ENCODE results near the gene HS3ST6.
"Not testable (repeated sequence)": the region's sequence is repeated elsewhere in the genome, so short reads cannot be mapped to it uniquely, and the experiment has no call there.

Gene HS3ST6

DNA sequence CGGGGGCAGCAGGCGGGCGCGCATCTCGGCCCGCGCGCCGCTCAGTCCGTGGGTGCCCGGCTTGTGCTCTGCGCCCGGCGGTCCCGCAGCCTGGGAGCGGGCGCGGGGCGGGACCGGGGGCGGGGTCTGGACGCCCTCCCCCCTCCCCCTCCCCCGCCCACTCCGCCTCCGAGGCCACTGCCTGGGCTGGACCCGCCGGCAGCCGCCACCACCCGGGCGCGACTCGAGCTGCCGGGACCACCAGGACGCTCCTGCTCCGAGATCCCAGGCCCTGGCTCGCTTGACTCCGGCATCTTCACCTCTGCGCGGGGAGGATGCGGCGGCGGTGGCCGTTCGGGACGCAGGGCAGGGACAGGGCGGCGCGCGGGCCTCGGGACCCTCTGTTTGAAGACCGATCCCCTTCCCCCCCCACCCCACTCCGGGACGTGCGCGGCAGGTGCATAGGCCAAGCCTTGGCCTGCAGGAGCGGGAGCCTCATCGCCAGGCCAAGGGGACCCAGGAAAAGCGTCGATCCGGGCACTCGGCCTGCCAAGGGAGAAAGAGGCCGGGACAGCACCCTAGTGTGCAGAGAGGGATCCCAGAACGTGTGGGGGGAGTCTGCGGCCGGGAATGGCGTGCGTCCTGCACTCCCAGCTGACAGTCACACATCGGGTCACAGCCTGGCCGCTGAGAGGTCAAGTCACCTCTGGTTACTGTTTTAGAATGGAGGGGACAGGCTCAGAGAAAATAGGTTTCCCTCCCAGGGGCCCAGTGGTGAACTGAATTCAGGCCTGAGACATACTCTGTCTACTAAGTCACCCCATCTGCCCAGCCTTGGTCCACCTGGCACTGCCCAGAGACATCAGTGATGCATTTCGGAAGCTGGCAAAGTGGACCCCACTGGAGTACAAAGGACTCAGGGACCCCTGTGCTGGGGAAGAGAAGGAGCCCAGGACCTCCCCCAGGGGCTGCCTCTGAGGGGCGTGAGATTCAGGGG lies at the start of gene HS3ST6:
TSS of gene HS3ST6 (minus strand) at position 65 of the 976 bp plus-strand sequence. CDS start 92 bp downstream, outside the sequence.
- no peak for DNase-seq (ENCODE audit: low spot score)

DNA sequence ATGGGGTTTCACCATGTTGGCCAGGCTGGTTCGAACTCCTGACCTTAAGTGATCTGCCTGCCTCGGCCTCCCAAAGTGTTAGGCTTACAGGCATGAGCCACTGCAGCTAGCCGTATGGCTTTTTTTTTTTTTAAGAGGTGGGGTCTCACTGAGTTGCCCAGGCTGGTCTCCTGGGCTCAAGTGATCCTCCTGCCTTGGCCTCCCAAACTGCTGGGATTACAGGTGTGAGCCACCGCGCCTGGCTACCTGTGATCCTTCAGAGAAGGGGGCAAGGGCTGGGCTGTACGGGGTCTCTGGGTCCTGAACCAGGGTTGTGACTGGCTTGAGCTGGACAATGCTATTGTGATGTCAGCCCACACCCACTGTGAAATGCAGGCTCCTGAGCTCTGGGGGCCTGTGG lies 48.2 kb upstream of the HS3ST6 start, which contains the start of gene RNF151:
TSS of gene RNF151 (plus strand) at position 397 of the 400 bp plus-strand sequence. CDS start 26 bp downstream, outside the sequence.
- DNase-seq (ENCODE audit: low spot score), result no peak

- DNase-seq (ENCODE audit: low spot score), result no peak
These were observed 47.3 kb upstream of the HS3ST6 start for GRCh38 chr16:1965396-1966001.

DNA sequence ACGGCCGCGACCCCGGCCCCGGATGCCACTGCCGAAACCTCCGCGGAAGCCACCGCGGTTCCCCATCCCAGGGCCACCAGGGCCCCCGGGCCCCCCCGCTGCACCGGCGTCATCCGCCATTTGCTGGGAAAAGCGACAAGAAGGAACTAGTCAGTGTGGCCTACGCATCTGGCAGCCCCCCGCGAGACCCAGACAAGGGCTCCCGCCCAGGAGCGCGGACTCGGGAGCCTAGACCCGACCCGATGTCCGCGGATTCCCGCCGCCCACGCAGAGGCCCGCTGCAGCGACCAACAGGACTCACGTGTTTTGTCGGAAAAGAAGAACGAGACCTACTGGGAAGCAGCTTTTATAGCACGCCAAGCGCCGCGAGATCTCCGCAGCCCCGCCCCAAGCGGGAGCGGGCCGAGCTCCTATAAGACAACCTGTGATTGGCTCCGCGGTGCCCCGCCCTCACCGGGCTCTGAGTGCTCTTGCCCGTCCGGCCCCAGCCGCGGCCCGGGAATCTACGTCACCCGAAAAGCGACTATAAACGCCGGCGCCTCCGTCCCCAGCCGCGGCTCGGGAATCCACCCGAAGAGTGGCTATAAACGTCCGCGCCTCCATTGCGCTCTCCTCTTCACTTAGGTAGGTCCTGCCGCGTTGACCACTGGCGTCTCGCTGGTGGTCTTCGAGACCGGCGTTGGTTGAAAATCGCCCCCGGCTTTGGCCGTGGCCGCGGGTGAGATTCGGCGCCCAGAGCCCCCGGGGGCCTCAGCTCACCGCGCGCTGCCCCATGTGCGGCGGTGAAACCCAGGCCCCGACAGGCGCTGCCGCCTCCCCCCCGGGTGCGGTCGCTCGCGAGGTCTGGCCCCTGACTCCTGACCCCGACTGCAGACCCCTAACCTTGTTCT lies 46.5 kb upstream of the HS3ST6 start, which contains the start of gene RPS2:
TSS of gene RPS2 (minus strand) at position 321 of the 890 bp plus-strand sequence. CDS start at position 120, 201 bp downstream.
- peak; percentile 100 for DNase-seq (ENCODE audit: low spot score)

DNA sequence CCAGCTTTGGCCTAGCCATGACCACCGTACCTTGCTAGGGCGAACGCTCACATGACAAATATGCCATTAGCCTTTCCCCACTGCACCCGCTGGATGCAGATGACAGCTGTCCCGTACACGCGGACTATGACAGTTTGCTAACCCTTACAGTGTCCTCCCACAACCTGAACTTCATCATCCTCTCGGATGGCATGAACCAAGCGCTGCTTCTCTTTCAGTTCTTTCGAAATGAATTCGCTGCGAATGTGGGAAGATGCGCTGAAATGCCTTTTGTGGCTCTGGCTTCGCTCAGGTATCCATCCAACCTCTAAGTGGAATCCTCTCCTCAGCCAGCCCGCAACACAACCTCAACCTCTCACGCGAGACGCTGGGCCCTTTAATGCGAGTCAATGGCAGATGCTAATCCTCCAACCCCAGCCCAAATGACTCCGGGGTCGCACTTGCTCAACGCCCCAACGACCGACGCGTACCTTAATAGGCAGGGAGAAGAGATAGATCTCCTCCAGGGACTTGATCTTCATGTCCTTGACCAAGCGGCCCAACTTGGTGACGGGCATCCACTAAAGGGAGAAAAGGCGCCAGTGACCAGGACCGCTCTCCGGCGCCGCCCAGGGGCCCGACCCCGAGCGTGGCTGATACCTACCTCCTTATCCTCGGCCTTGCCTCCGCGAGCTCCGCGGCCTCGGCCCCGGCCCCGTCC lies 45.7 kb upstream of the HS3ST6 start:
- no peak for DNase-seq (ENCODE audit: low spot score)

DNA sequence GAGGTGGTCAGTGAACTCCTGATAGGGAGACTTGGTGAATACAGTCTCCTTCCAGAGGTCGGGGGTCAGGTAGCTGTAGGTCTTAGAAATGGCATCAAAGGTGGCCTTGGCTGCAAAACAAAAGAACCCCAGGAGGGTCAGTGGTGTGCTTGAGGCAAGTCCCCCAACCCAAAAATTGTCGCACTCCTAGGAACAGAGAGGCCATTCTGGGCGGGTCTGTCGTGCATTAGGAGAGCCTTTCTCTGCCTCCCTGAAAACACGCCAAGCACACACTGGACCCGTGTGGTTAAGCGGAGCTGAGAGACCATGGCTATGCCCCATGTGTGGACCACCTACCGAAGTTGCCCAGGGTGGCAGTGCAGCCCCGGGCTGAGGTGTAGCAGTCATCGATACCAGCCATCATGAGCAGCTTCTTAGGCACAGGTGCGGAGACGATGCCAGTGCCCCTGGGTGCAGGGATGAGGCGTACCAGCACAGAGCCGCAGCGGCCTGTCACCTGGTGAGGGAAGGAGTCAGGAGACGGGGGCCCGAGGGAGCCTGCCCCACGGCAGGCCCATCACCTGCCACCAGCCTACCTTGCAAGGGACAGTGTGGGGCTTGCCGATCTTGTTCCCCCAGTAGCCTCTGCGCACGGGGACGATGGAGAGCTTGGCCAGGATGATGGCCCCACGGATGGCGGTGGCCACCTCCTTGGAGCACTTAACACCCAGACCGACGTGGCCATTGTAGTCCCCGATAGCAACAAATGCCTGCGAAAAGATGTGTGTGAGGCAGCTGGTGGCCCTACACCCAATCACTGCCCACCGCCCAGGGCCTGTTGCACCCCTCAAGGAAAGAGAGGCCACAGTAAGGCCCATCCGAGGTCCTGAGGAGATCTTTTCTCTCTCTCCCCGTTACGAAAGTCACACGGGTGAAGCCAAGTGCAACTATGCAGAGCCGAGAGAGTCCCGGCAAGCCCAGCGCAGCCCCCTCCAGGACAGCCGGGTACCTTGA lies 44.2 kb upstream of the HS3ST6 start:
- DNase-seq (ENCODE audit: low spot score), result not testable (repeated sequence)

- DNase-seq (ENCODE audit: low spot score), result no peak
These were observed 43.4 kb upstream of the HS3ST6 start for GRCh38 chr16:1961651-1962067.

DNA sequence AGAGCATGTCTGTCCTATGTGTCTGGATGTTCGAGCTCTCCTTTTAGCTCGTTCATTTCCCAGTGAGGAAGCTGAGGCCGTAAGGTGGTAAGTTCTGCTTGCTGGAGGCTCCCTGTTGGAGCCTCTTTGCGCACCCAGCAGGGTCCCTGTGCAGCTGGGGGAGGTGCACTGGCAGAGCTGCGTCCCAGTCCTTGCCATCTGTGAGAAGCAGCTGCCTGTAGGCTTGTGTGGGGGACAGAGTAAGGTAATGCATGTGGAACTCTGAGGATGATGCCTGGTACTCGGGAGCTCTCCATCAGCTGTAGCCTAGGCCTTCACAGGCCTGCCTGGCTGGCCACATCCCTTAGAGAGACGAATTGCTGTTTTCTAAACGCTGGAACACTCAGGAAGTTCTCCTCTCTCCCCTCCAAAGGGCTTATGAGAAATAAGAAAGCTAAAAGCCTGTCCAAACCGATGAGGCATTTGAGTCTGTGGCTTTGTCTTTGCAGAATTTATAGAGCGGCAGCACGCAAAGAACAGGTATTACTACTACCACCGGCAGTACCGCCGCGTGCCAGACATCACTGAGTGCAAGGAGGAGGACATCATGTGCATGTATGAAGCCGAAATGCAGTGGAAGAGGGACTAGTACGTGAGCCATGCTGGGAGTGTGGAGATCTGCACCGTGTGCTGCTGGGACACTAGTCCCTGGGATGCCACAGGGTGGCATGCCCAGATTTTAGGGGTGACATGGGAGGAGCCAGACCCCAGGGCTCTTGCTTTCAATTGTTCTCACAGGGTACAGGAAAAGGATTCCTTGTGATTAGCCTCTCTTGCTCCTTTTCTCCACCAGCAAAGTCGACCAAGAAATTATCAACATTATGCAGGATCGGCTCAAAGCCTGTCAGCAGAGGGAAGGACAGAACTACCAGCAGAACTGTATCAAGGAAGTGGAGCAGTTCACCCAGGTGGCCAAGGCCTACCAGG lies 42.7 kb upstream of the HS3ST6 start:
- DNase-seq (ENCODE audit: low spot score), result no peak

DNA sequence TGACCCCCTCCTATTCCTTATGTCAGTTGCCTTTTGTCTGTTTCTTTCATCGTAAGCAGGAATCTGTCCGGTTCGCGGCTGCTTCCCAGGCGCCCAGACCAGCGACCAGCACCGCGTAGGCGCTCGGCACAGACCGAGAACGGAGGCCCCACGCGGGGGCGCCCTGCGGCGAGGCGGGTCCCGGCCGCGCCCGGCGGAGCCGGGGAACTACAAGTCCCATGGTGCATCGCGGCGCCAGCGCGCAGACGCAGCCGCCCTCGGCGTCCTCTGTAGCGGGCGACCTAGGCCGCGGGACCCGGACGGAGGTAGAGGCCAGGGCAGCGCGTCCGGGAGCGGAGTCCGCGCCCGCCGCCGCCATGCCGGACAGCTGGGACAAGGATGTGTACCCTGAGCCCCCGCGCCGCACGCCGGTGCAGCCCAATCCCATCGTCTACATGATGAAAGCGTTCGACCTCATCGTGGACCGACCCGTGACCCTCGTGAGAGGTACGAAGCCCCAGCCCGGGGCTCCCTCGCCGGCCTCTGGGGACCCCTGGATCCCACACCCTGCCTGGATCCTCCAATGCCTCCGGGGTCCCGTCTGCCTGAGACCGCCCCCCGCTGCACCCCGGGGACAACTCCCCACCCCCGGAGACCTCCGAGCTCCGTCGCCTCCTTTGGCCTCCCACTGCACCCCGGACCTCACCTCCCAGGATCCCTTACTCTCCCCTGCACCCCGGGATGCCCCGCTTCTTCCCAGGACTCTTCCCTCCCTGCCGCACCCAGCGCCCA lies 41.2 kb upstream of the HS3ST6 start, which contains the start of gene NDUFB10:
TSS of gene NDUFB10 (plus strand) at position 270 of the 771 bp plus-strand sequence. CDS start at position 357, 87 bp downstream.
- peak; percentile 96 for DNase-seq (ENCODE audit: low spot score)

DNA sequence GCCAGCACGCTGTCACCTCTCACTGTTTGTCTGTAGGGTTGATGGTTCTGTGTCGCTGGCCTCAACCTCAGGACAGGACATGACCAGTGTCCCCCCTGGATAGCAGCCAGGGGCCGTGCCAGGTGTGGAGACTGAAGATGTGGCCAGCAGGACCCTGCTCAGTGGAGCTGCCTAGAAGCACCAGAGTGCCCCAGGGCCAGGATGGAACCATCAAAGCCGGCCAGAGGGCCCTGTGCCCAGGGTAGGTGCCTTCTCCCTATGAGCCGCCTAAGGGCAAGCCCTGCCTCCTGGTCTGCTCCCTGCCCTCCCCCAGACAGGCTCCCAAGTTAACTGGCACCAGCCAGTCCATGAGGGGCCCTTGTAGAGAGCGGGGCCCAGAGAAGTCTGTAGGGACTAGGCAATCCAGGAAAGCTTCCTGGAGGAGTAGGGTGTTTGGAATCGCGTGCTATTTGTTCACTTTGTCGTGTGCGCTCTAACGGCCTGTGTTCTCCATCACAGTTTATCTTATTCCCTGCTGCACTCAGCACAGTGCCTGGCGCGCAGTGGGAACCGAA lies 40.6 kb upstream of the HS3ST6 start:
- DNase-seq (ENCODE audit: low spot score), result no peak

GRCh38 chr16:1958143-1958491 lies 39.9 kb upstream of the HS3ST6 start:
- not testable (repeated sequence) for DNase-seq (ENCODE audit: low spot score)

DNA sequence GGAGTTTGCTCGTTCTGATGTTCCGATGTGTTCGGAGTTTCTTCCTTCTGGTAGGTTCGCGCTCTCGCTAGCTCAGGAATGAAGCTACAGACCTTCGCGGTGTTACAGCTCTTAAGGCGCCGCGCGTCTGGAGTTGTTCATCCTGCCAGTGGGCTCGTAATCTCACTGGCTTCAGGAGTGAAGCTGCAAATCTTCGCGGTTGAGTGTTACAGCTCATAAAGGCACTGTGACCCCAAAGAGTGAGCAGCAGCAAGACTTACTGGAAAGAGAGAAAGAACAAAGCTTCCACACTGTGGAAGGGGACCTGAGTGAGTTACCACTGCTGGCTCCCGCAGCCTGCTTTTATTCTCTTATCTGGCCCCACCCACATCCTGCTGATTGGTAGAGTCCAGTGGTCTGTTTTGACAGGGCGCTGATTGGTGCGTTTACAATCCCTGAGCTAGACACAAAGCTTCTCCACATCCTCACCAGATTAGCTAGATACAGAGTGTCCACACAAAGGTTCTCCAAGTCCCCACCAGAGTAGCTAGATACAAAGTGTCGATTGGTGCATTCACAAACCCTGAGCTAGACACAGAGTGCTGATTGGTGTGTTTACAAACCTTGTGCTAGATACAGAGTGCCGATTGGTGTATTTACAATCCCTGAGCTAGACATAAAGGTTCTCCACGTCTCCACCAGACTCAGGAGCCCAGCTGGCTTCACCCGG lies 39.4 kb upstream of the HS3ST6 start:
- DNase-seq (ENCODE audit: low spot score), result not testable (repeated sequence)

- no peak for DNase-seq (ENCODE audit: low spot score)
These were observed 35.5 kb upstream of the HS3ST6 start for GRCh38 chr16:1953734-1954133.

- DNase-seq (ENCODE audit: low spot score), result no peak
These were observed 32.3 kb upstream of the HS3ST6 start for GRCh38 chr16:1950559-1950958.

DNA sequence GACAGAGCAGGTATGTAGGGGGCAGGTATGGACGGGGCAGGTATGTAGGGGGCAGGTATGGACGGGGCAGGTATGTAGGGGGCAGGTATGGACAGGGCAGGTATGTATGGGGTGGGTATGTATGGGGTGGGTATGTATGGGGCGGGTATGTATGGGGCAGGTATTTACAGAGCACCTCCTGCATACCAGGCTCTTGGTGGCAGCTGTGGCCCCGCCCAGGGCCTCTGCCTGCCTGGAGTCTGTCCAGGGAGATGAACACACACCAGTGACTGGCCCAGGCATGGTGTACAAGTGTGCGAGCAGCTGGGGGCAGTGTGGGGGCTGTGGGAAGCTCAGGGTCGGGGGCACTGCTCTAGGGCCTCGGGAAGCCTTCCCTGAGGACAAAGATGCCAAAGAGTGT lies 31.8 kb upstream of the HS3ST6 start:
- no peak for DNase-seq (ENCODE audit: low spot score)

GRCh38 chr16:1949507-1949906 lies 31.3 kb upstream of the HS3ST6 start:
- DNase-seq (ENCODE audit: low spot score), result no peak

DNA sequence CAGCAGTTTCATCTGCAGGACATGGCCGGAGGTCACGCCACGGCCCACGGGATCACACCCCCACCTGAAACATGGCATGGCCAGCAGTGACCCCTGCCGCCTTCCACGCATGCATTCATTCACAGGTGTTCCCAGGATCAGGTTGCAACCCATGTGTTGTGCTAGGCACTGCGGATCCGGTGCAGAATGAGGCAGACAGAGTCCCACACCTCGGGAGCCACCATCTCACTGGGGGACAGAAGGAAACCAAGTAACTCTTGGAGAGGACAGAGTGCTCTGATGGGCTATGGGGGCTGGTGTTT lies 29.1 kb upstream of the HS3ST6 start:
- no peak for DNase-seq (ENCODE audit: low spot score)

Data from AG20443 (cell line).